Body of pancreas (tissue), 4 donors: ENCODE data around the gene ELP1. TPM values are rescaled to one million over a fixed set of nuclear protein-coding genes. Genes with fewer than 3 reads are reported as not detected.

Experiments
- ATAC-seq: fragments of 150-250 bp; one replicate; pipeline ENCODE4 v1.9.1; 2016
- DNase-seq, 4 donors: peaks; one replicate each; pipeline ENCODE4 v3.0.0-alpha.2; 2019
- H3K27ac ChIP-seq, 4 donors: fragments of 200-600 bp; sonication (generic); 1 replicate in 3 of 4; 2 replicates in 1 of 4; pipeline versions ENCODE4 v1.5.1 to v1.6.1; 2016 to 2019; ENCODE audit warnings: mild to moderate bottlenecking in 1 of 4, mixed read lengths in 1 of 4, moderate library complexity in 1 of 4
- H3K27me3 ChIP-seq, 2 donors: fragments of 200-600 bp; sonication (generic); one replicate each; pipeline ENCODE4 v1.6.0; 2016; ENCODE audit warnings: mild to moderate bottlenecking in 1 of 2
- H3K36me3 ChIP-seq, 2 donors: fragments of 200-600 bp; sonication (generic); replicated peaks in 1 of 2; 2 replicates each; pipeline ENCODE4 v1.5.1; 2016; ENCODE audit warnings: low read depth in 2 of 2; ENCODE audit not compliant: insufficient read depth in 1 of 2
- H3K4me1 ChIP-seq: fragments of 200-600 bp; sonication (generic); one replicate; pipeline ENCODE4 v1.6.0; 2016
- H3K4me3 ChIP-seq, 2 donors: fragments of 200-600 bp; sonication (generic); 1 replicate in 1 of 2; 2 replicates in 1 of 2; pipeline ENCODE4 v1.5.1; 2016 to 2019
- H3K9me3 ChIP-seq, 3 donors: fragments of 200-600 bp; sonication (generic); 1 replicate in 2 of 3; 2 replicates in 1 of 3; pipeline ENCODE4 v1.5.1; 2016
- POLR2A ChIP-seq, 3 donors: fragments of 450-650 bp; IDR thresholded peaks; one replicate each; pipeline ENCODE4 v1.6.1; 2016; ENCODE audit warnings: antibody characterized with exemption in 3 of 3, mild to moderate bottlenecking in 2 of 3
- WGBS, 2 donors: methylation state at CpG; one replicate each; pipeline ENCODE4 v1.1.5; 2017; 5-methylcytosine and 5-hydroxymethylcytosine counted together
- intact Hi-C: fragments of 100-400 bp; cut with DNase I; formaldehyde crosslinking; loops from one replicate; pipeline ENCODE4 v1.15.1; 2023
- total RNA-seq, 2 donors: library from RNA; depleted of rRNA; stranded (reverse); fragments of >200 nt; gene quantifications; one replicate each; pipeline ENCODE4 v1.1.0, GENCODE V29; 2016
- TF ChIP-seq, protein P1 (sequence below), 7 experiments: fragments of 450-650 bp in 4 of 7; fragments of 200-600 bp in 3 of 7; sonication (generic) in 3 of 7; IDR thresholded peaks; one replicate each; pipeline ENCODE4 v1.5.1; 2016 to 2019; ENCODE audit warnings: antibody characterized with exemption in 7 of 7

The ELP1 gene
- total RNA-seq, 2 donors from 2014 or later = 14.5 to 18.2 TPM

DNA sequence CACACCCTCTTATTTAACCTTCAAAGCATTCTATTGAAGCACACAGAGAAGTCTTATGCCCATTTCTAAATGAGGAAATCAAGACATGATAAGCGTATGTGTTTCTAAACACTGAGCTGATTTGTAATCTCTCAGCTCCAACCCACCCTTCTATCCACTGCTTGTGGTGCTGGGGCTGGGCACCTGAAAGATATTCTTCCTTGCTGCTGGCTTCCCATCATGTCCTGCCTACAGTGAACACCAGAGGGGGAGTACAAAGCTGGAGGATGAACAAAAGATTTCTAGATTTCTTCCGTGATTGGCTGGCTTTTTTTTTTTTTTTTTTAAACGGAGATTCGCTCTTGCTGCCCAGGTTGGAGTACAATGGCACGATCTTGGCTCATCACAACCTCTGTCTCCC lies 57.5 kb downstream of the ELP1 start:
- ATAC-seq (no peak), DNase-seq (no peak)
- Histone ChIP-seq H3K4me1 (no peaks in the 10 kb centered on the region), H3K9me3 (no peaks in the 10 kb centered on the region), H3K36me3 (peaks cover 20 to 25% of the 10 kb centered on the region in 2 donors), H3K27me3 (no peaks in the 10 kb centered on the region), H3K27ac (no peak overlapping the region), H3K4me3 (no peak overlapping the region)
- TF ChIP-seq, protein P1, sequence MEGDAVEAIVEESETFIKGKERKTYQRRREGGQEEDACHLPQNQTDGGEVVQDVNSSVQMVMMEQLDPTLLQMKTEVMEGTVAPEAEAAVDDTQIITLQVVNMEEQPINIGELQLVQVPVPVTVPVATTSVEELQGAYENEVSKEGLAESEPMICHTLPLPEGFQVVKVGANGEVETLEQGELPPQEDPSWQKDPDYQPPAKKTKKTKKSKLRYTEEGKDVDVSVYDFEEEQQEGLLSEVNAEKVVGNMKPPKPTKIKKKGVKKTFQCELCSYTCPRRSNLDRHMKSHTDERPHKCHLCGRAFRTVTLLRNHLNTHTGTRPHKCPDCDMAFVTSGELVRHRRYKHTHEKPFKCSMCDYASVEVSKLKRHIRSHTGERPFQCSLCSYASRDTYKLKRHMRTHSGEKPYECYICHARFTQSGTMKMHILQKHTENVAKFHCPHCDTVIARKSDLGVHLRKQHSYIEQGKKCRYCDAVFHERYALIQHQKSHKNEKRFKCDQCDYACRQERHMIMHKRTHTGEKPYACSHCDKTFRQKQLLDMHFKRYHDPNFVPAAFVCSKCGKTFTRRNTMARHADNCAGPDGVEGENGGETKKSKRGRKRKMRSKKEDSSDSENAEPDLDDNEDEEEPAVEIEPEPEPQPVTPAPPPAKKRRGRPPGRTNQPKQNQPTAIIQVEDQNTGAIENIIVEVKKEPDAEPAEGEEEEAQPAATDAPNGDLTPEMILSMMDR (IDR thresholded peaks at IDR 0.05) = no peak
- TF ChIP-seq POLR2A (IDR thresholded peaks at IDR 0.05) = no peak
- 88 to 97% methylated on average over 5 of the region's 5 CpGs for WGBS, 2 donors
- intact Hi-C loops = no loop called here

DNA sequence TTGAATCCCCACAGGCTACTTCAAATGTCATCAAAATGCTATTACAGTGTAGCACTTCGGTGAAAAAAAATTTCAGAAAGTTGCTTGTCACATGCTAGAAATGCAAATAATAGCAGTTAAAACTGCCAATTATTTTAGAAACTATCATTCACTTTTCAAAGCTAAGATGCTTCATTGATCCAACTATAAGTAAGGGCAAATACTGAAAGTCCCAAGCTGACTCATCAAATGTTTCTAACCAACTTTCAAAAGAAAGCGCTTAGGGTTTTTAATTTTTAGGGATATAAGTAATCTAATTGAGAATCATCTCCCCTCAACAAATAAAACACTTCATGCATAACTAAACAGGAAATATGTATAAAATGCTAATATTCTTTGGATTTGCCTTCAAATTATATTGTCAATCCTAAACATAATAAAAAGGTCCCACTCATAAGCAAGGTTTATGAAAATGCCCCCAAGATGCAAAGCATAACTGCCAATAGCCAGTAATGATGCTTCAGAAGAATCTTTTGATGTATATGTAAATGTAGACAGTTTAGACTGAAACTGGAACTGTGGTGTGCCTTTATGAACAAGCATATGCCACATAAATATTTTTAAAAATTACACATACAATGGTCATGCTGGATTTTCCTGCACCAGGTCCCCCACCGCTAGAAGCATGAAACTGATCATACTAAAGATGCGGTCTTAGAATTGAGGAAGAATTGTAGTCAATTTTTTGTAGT lies 59.7 kb downstream of the ELP1 start:
- no peak for ATAC-seq
- Histone ChIP-seq H3K36me3 (peaks cover 16% of the 10 kb centered on the region in 2 donors), H3K4me3 (no peak overlapping the region), H3K27me3 (no peaks in the 10 kb centered on the region), H3K27ac (no peak overlapping the region), H3K9me3 (no peaks in the 10 kb centered on the region), H3K4me1 (no peaks in the 10 kb centered on the region)
- DNase-seq = no peak
- no peak for TF ChIP-seq POLR2A (IDR thresholded peaks at IDR 0.05)
- TF ChIP-seq, protein P1 (IDR thresholded peaks at IDR 0.05) = no peak
- 90 to 94% methylated on average over 4 of the region's 4 CpGs for WGBS, 2 donors
- intact Hi-C loops = no loop called here

DNA sequence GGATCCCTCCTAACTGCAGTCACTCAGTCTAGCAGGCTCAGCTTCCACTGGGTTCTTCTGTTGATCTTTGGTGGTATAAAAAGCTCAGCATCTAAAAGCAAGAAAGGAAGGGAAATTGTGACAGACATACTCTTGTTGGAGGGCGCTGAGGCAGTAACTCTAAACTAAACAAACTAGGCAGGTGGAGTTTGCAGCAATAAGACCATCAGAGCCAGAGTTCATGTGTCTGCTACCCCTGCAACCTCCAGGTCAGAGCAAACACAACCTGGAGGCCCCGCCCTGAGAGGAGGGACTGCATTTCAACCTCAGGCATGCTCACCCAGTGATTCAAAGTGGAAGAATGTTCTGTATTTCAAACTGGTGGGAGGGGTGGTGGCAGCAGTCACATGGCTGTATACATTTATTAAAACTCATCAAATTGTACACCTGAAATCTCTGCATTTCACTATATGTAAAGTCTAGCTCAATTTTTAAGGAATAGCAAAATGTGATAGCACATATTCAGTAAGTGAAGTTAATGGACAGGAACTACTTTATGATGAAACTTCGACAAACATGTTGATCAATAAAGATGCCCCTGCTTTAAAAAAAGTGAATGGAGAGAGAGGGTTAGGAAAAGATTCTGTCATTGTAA lies 64.7 kb downstream of the ELP1 start:
- DNase-seq = no peak
- intact Hi-C loops = no loop called here
- H3K36me3 ChIP-seq = peaks cover 6 to 11% of the 10 kb centered on the region in 2 donors
- TF ChIP-seq, protein P1 (IDR thresholded peaks at IDR 0.05) = no peak
- no peak for TF ChIP-seq POLR2A (IDR thresholded peaks at IDR 0.05)
- H3K9me3 ChIP-seq = no peaks in the 10 kb centered on the region
- no peaks in the 10 kb centered on the region for H3K27me3 ChIP-seq
- ATAC-seq = no peak
- H3K4me3 ChIP-seq = no peak overlapping the region
- 90 to 92% methylated on average over 3 of the region's 3 CpGs for WGBS, 2 donors
- H3K27ac ChIP-seq = no peak overlapping the region
- H3K4me1 ChIP-seq = no peaks in the 10 kb centered on the region

DNA sequence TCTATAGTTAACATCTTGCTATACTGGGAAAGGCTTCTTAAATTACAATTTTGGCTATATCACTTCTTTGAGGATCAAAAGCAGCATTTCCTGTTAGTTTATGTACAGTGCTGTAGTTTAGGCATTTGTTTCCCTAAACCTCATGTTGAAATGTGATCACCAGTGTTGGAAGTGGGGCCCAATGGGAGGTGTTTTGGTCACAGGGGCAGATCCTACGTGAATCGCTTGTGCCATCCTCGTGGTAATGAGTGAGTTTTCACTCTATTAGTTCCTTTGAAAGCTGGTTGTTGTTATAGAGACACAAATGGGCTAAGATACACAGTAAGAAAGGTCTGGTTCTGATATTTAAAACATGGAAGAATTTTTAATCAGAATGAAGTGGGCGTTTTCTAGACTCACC lies 66.1 kb downstream of the ELP1 start:
- ATAC-seq (no peak), DNase-seq (no peak)
- Histone ChIP-seq H3K4me1 (no peaks in the 10 kb centered on the region), H3K27me3 (no peaks in the 10 kb centered on the region), H3K4me3 (no peak overlapping the region), H3K36me3 (peaks cover 0 to 3% of the 10 kb centered on the region in 2 donors), H3K9me3 (no peaks in the 10 kb centered on the region), H3K27ac (no peak overlapping the region)
- intact Hi-C loops = no loop called here
- 92 to 94% methylated on average over 4 of the region's 4 CpGs for WGBS, 2 donors
- TF ChIP-seq, protein P1 (IDR thresholded peaks at IDR 0.05) = no peak
- TF ChIP-seq POLR2A (IDR thresholded peaks at IDR 0.05) = no peak
